ENCODE measurements around the gene SPOCD1. TPM values are rescaled to one million over a fixed set of nuclear protein-coding genes. Genes with fewer than 3 reads are reported as not detected.

SPOCD1 gene
- total RNA-seq, 1 donor from 2014 or later: not detected

DNA sequence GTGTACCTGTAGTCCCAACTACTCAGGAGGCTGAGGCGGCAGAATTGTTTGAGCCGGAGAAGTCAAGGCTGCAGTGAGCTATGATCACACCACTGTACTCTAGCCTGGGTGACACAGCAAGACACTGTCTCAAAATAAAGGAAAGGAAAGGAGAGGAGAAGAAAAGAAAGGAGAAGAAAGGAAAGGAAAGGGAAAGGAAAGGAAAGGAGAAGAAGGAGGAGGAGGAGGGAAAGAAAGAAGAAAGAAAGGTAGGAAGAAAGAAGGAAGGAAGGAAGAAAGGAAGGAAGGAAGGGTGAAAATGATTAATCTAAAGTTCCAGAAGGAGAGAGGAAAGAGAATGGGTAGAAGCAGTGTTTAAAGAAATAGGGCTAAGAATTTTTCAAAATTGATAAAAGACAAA lies 12.2 kb downstream of the SPOCD1 start:
- Mint-ChIP-seq H3K4me3 (no peak overlapping the region), H3K27ac (no peak overlapping the region), H3K36me3 (ENCODE audit: low read depth) (no peaks in the 10 kb centered on the region), H3K9me3 (no peaks in the 10 kb centered on the region), H3K27me3 (ENCODE audit: insufficient read depth) (peaks cover 10% of the 10 kb centered on the region), H3K4me1 (ENCODE audit: low read depth) (no peaks in the 10 kb centered on the region)
- intact Hi-C loops (cut with micrococcal nuclease): no loop called here
- no peak for DNase-seq (ENCODE audit: low spot score)

DNA sequence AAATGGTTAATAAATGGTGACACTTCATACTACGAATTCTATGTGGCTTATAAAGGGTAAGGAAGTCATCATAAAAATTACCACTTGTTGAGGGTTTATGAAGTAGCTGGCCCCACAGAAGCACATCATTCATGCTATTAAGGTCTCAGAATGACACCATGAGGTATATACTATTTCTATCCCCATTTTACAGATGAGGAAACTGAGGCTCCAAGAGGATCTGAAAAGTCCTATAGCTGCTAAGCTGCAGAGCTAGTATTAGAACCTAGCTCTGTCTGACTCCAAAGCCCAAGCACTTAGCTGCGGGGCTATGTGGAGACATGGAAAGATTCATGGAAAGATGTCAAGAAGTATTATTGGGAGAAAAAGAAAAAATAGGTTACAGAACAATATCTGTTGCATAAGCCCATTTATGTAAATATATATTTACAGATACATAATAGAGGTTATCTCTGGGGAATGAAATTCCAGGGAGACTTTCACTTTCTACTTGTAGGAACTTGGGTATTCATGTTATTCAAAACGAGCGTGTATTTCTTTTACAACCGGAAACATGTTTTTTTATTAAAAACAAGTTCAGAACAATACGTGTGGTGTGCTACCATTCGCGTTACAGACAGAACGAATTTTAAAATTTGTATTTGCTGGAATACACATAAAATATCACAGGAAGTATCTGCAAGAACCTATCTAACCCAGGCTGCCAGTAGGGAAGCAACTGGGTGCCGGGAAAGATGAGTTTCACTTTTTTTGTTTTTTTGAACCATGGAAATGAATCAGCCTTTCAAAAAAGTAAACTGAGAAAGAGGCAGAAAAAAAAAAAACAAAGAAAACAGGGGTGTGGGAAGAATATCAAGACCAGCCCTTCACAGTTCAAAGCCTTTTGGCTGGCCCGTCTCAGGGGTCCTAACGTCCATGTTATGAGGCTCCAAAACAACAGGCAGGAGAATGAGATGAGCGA lies 13.4 kb downstream of the SPOCD1 start:
- H3K36me3 Mint-ChIP-seq (ENCODE audit: low read depth): no peaks in the 10 kb centered on the region
- H3K4me1 Mint-ChIP-seq (ENCODE audit: low read depth): no peaks in the 10 kb centered on the region
- H3K27me3 Mint-ChIP-seq (ENCODE audit: insufficient read depth): peaks cover 13% of the 10 kb centered on the region
- no peak overlapping the region for H3K27ac Mint-ChIP-seq
- no peak for DNase-seq (ENCODE audit: low spot score)
- intact Hi-C loops (cut with micrococcal nuclease): no loop called here
- H3K4me3 Mint-ChIP-seq: no peak overlapping the region
- no peaks in the 10 kb centered on the region for H3K9me3 Mint-ChIP-seq

DNA sequence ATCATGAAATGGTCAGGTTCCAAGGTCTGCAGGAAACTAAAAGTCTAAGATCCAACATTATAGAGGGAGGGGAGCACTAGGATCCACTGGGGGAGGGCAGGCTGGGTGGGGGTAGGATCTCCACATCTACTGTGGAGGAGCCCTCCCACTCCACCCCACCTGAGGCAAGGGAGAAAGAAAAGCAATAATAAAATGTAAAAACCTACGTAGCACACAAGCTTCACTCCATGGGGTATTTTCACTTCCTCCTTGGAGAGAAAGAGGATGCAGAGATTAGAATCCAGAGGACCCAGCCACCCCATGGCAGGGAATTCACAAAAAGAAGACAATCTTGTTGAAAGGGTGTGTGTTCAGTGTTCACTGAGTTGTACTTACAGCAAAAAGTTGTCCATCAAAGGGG lies 14.4 kb downstream of the SPOCD1 start:
- H3K4me1 Mint-ChIP-seq (ENCODE audit: low read depth): no peaks in the 10 kb centered on the region
- no peaks in the 10 kb centered on the region for H3K36me3 Mint-ChIP-seq (ENCODE audit: low read depth)
- no peaks in the 10 kb centered on the region for H3K9me3 Mint-ChIP-seq
- no peak for DNase-seq (ENCODE audit: low spot score)
- no peak overlapping the region for H3K4me3 Mint-ChIP-seq
- peaks cover 11% of the 10 kb centered on the region for H3K27me3 Mint-ChIP-seq (ENCODE audit: insufficient read depth)
- H3K27ac Mint-ChIP-seq: no peak overlapping the region
- intact Hi-C loops (cut with micrococcal nuclease): no loop called here

DNA sequence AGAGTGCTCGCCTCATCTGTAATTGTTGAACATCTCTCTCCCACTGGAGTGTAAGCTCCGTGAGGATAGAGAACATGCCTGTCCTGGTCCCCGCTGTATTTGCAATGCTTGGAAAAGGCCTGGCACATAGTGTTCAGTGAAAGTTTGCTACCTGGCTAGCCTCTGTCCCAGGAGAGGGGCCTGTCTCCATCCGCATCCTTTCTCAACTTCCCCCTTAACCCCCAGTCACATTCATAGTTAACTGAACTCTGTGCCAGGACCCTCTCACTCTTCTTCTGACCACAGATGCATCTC lies 15.2 kb downstream of the SPOCD1 start:
- no peak overlapping the region for H3K4me3 Mint-ChIP-seq
- H3K36me3 Mint-ChIP-seq (ENCODE audit: low read depth): no peaks in the 10 kb centered on the region
- no peaks in the 10 kb centered on the region for H3K9me3 Mint-ChIP-seq
- peaks cover 8% of the 10 kb centered on the region for H3K27me3 Mint-ChIP-seq (ENCODE audit: insufficient read depth)
- no peak for DNase-seq (ENCODE audit: low spot score)
- intact Hi-C loops (cut with micrococcal nuclease): no loop called here
- H3K27ac Mint-ChIP-seq: no peak overlapping the region
- H3K4me1 Mint-ChIP-seq (ENCODE audit: low read depth): no peaks in the 10 kb centered on the region

DNA sequence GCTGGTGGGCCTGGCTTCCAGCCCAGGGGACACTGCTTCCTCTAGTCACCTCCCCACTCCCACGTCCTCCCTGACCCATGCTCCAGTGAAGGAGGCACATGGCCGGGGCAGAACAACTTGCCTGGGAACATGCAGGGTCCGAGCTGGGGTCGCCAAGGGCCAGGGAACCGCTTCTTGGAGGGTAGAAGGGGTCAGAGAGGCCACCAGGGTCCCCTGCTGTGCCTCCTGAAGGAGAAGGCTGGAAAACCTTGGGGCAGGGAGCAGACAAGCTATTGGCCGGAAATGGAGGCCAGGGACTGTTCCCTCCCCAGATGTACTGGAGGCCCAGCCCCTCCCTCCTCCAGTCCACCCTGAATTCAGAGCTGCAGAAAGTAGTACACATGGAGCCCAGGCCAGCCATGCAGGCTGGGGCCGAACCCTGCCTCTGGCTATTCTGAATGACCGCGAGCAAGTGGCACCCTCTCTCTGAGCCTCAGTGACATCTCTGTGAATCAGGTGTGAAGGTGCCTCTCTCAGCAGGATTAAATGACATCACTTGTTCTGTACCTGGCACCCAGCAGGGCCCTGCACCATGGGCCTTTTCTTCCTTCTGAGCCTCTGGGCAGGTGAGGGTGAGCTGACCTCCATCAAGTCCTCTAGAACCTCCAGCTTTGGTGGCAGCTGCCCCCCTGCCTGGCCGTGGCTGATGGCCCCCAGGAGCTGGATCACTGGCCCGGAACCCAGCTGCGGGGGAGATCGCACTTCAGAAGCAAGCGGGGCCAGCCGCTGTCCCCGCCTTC lies 15.7 kb downstream of the SPOCD1 start:
- DNase-seq (ENCODE audit: low spot score): no peak
- H3K4me1 Mint-ChIP-seq (ENCODE audit: low read depth): no peaks in the 10 kb centered on the region
- H3K9me3 Mint-ChIP-seq: no peaks in the 10 kb centered on the region
- peaks cover 8% of the 10 kb centered on the region for H3K27me3 Mint-ChIP-seq (ENCODE audit: insufficient read depth)
- H3K36me3 Mint-ChIP-seq (ENCODE audit: low read depth): no peaks in the 10 kb centered on the region
- H3K27ac Mint-ChIP-seq: no peak overlapping the region
- intact Hi-C loops (cut with micrococcal nuclease): no loop called here
- no peak overlapping the region for H3K4me3 Mint-ChIP-seq

DNA sequence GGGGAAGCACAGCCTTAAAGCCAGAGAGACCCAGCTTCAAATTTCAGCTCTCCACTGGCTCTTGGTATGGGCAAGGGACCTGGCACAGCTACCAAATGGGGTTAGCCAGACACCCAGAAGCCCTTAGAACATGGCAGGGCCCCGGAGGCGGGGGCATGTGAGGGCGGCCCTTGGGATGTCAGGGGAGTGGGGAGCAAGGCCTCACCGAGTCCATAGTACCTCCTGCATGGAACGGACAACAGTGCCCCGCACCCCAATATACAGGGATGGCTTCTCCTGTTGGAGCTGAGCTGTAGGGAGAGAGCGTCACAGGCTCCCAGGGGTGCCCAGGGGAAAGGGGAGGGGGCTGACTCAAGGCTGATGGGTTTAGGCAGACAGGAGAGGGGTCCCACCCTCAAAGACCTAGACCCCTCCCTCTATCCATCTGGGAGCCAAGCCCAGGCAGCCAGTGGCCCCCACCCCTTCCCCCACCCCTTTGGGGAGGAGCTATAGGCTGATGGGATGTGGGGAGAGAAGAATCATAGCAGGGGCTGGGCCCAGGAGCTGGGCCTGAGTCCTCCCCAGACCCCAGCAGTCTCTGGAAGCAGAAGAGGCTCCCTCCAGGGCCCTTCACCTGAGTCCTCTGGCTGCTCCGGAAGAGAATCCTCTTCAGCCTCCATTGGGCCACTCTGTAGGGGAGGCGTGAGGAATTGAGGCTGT lies 16.5 kb downstream of the SPOCD1 start:
- DNase-seq (ENCODE audit: low spot score): no peak
- no peaks in the 10 kb centered on the region for H3K4me1 Mint-ChIP-seq (ENCODE audit: low read depth)
- no peaks in the 10 kb centered on the region for H3K36me3 Mint-ChIP-seq (ENCODE audit: low read depth)
- intact Hi-C loops (cut with micrococcal nuclease): no loop called here
- H3K4me3 Mint-ChIP-seq: no peak overlapping the region
- H3K9me3 Mint-ChIP-seq: no peaks in the 10 kb centered on the region
- H3K27ac Mint-ChIP-seq: no peak overlapping the region
- H3K27me3 Mint-ChIP-seq (ENCODE audit: insufficient read depth): peaks cover 9% of the 10 kb centered on the region

DNA sequence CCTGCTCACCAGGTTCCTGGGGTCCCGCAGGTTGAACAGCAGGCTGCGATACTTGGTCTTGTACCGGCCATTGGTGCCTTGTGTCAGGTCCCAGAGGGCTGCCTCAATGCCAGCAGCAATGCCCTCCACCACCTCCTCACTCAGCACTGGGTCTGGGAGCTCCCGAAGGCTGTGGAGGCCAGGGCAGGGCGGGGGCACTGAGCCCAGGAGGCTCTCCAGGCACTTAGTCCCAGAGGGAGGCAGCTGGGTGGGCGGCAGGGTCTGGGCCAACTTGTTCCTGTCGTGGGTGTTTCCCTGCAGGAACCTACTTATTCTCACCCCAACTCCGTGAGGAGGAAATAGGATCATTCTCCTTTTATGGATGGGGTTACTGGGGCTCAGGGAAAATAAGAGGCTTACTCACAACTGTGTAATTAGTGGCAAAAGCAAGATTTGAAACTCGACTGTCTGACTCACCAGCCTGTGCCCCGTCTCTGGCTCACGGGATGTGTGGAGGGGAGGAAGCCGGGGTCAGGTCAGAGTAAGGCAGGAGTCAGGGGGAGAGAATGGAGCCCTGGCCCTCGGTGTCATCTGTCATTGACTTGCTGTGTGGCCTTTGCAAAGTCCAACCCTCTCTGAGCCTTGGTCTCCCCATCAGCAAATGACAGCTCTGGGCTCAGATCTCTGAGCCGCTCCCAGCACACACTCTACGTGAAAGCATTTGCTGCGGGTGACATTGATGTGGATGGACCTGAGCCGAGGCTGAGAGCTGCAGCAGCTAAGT lies 17.2 kb downstream of the SPOCD1 start:
- Mint-ChIP-seq H3K4me1 (ENCODE audit: low read depth) (no peaks in the 10 kb centered on the region), H3K4me3 (no peak overlapping the region), H3K27ac (no peak overlapping the region), H3K36me3 (ENCODE audit: low read depth) (no peaks in the 10 kb centered on the region), H3K9me3 (no peaks in the 10 kb centered on the region), H3K27me3 (ENCODE audit: insufficient read depth) (peaks cover 7% of the 10 kb centered on the region)
- intact Hi-C loops (cut with micrococcal nuclease): no loop called here
- DNase-seq (ENCODE audit: low spot score): no peak

DNA sequence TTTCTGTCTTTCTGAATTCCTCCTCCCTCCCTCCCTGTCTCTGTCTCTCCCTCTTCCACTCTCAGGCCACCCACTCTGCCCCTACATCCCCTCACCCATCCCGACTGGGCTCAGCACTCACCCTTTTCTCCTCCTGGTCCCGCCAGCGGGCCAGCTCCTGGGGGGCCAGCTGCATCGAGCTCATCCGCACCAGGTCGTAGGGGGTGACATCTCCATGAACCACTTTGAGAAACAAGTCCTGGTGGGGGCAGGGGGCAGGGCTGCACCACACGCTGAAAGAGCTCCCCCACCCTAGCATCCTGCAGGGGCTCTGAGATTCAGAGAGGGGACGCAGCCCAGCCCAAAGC lies 17.8 kb downstream of the SPOCD1 start:
- intact Hi-C loops (cut with micrococcal nuclease): no loop called here
- DNase-seq (ENCODE audit: low spot score): no peak
- Mint-ChIP-seq H3K4me1 (ENCODE audit: low read depth) (no peaks in the 10 kb centered on the region), H3K36me3 (ENCODE audit: low read depth) (no peaks in the 10 kb centered on the region), H3K9me3 (no peaks in the 10 kb centered on the region), H3K27me3 (ENCODE audit: insufficient read depth) (peaks cover 7% of the 10 kb centered on the region), H3K4me3 (no peak overlapping the region), H3K27ac (no peak overlapping the region)

DNA sequence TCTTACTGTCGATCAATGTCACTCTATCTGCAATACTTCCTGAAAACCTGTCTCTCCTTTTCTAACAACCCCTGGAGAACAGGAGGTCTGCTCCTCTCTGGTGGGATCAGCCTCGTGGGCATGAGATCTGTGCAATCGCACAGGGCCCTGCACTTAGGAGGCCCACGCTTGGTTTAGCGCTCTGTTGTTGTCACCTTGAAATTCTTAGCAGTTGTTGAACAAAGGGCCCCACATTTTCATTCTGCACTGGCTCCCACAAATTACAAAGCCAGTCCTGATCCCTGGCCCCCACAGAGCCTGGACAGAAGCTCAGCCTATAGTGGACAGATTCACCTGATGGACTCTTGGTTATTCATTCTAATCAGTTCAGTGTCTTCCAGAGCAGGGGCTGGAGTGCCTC lies 18.6 kb downstream of the SPOCD1 start:
- Mint-ChIP-seq H3K9me3 (no peaks in the 10 kb centered on the region), H3K36me3 (ENCODE audit: low read depth) (no peaks in the 10 kb centered on the region), H3K27ac (no peak overlapping the region), H3K4me3 (no peak overlapping the region), H3K4me1 (ENCODE audit: low read depth) (no peaks in the 10 kb centered on the region), H3K27me3 (ENCODE audit: insufficient read depth) (peaks cover 6% of the 10 kb centered on the region)
- no peak for DNase-seq (ENCODE audit: low spot score)
- intact Hi-C loops (cut with micrococcal nuclease): no loop called here

DNA sequence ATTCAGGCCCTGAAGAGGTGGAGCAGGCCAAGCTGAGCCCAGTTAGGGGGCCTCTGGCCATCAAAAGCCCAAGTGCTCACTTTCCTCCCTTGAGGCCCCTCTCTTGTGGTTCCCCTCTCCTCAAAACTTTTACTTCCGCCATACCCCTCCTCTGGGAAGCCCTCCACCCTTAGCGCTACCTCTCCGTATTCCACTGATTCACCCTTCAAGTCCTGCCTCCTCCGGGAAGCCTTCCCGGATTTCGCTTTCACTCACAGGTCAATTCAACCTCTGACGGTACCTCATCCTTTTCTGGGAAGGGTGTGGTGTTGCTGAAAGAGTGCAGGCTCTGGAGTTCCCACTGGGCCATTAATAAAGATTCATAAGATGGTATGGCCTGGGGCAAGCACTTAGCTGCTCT lies 19.1 kb downstream of the SPOCD1 start:
- Mint-ChIP-seq H3K4me1 (ENCODE audit: low read depth) (no peaks in the 10 kb centered on the region), H3K36me3 (ENCODE audit: low read depth) (no peaks in the 10 kb centered on the region), H3K4me3 (no peak overlapping the region), H3K9me3 (no peaks in the 10 kb centered on the region), H3K27me3 (ENCODE audit: insufficient read depth) (peaks cover 5% of the 10 kb centered on the region), H3K27ac (no peak overlapping the region)
- intact Hi-C loops (cut with micrococcal nuclease): no loop called here
- no peak for DNase-seq (ENCODE audit: low spot score)

DNA sequence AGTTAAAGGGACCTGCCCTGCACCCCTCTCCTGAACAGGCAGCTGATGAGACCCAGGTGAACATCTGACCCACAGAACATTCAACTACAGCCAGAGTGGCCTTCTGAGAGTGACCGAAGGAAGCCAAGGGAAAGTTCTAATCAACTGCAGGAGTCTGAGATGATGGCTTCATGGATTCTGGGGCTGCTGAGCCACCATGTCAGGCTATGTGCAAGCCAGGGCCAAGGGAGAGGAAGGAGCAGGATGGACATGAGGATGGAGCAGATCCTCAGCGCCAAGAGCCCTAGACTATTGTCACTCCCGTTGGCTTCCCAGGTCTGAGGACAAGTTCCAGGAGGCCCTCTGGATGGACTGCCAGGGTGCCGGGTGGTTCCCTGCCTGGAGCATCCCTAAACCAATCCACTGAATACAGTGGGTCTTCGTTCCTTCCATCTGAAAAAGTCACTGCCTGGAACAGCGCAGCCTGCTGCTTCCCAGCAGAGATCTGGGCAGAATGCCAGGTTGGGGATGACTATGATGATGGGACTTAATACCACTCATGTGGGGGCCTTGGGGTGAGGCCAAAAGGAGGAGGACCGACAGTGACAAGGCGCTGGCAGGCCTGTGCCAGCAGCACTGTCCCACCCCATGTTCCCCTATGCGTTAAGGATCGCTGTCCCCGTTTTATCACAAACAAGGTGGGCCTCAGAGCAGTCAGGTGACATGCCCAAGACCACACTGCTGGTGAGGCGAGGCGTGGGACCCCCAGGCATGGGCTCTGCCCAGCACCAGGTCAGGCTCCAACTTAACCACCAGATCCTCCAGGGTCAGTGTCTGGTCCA lies 19.8 kb downstream of the SPOCD1 start:
- H3K4me1 Mint-ChIP-seq (ENCODE audit: low read depth): no peaks in the 10 kb centered on the region
- no peak overlapping the region for H3K4me3 Mint-ChIP-seq
- no peak for DNase-seq (ENCODE audit: low spot score)
- intact Hi-C loops (cut with micrococcal nuclease): no loop called here
- H3K27me3 Mint-ChIP-seq (ENCODE audit: insufficient read depth): peaks cover 5% of the 10 kb centered on the region
- H3K27ac Mint-ChIP-seq: no peak overlapping the region
- H3K36me3 Mint-ChIP-seq (ENCODE audit: low read depth): no peaks in the 10 kb centered on the region
- H3K9me3 Mint-ChIP-seq: no peaks in the 10 kb centered on the region

DNA sequence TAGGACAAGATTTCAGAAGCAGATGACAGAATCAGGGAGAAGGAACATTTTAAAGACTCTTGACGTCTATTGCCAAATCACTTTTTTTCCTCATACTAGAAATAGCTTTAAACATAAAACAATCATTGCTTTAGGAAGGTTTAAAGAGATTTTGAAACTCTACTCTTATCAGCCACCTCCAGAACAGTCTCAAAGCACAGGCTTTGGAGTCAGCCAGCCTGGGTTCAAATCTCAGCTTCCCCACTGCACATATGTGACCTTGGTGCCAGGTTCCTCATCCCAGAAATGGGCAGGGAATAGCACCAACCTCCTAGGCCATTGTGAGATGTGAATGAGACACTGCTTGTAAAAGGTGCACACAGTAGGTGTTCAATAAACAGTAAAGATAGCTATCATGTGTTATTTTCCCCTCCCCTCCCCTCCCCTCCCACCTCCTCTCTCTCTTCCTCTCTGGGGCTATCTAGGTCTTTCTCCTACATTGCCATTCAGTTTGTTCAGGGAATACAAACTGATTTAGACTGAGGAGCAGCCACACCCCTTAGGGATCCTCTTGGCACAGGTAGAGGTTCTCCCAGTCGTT lies 20.6 kb downstream of the SPOCD1 start:
- intact Hi-C loops (cut with micrococcal nuclease): no loop called here
- H3K36me3 Mint-ChIP-seq (ENCODE audit: low read depth): no peaks in the 10 kb centered on the region
- H3K9me3 Mint-ChIP-seq: no peaks in the 10 kb centered on the region
- no peaks in the 10 kb centered on the region for H3K4me1 Mint-ChIP-seq (ENCODE audit: low read depth)
- H3K27ac Mint-ChIP-seq: no peak overlapping the region
- DNase-seq (ENCODE audit: low spot score): no peak
- H3K4me3 Mint-ChIP-seq: no peak overlapping the region
- H3K27me3 Mint-ChIP-seq (ENCODE audit: insufficient read depth): peaks cover 6% of the 10 kb centered on the region

All from activated T-helper 1 cell treated with anti-CD3 and anti-CD28 coated beads, Interleukin-12 subunit alpha, Interleukin-12 subunit beta, Interleukin-2, Interleukin-4 antibody, amounts not matched to agents 30 ng/mL and 10 ng/mL and 1 ng/mL, durations not matched to agents 14 hours and 24 hours and 36 hours (primary cell).